CD14-positive monocyte (primary cell): Measurements from ENCODE around the gene CNGB1. TPM values are rescaled to one million over a fixed set of nuclear protein-coding genes. Genes with fewer than 3 reads are reported as not detected.

Experiments used
- DNase-seq, 3 donors: peaks; one replicate each; pipeline ENCODE4 v3.0.0-alpha.2; 2011 to 2022
- H2AFZ ChIP-seq: 2 replicates; pipeline ENCODE4 v1.6.0; 2012; ENCODE audit warnings: mild to moderate bottlenecking, low read depth, low read length, inconsistent platforms; ENCODE audit not compliant: insufficient read depth, poor library complexity, severe bottlenecking
- H3K27ac ChIP-seq, 2 donors: 1 replicate in 1 of 2; 2 replicates in 1 of 2; pipeline ENCODE4 v1.5.1; 2012 to 2013; ENCODE audit warnings: low read length in 2 of 2, control low read depth in 1 of 2, inconsistent platforms in 1 of 2, low read depth in 1 of 2, mild to moderate bottlenecking in 1 of 2
- H3K27me3 ChIP-seq, 2 donors: one replicate each; pipeline versions ENCODE4 v1.6.0 to v1.6.1; 2011 to 2013; ENCODE audit warnings: low read length in 2 of 2; ENCODE audit not compliant: control insufficient read depth in 2 of 2, insufficient read depth in 2 of 2
- H3K36me3 ChIP-seq, 2 donors: replicated peaks in 1 of 2; 1 replicate in 1 of 2; 2 replicates in 1 of 2; pipeline versions ENCODE4 v1.5.1 to v1.6.1; 2012 to 2013; ENCODE audit warnings: low read length in 2 of 2, control low read depth in 1 of 2, inconsistent platforms in 1 of 2, mild to moderate bottlenecking in 1 of 2; ENCODE audit not compliant: insufficient read depth in 2 of 2, control insufficient read depth in 1 of 2
- H3K4me1 ChIP-seq, 2 donors: 1 replicate in 1 of 2; 2 replicates in 1 of 2; pipeline versions ENCODE4 v1.5.1 to v1.6.1; 2012 to 2013; ENCODE audit warnings: low read length in 2 of 2, control low read depth in 1 of 2, inconsistent platforms in 1 of 2, mild to moderate bottlenecking in 1 of 2, moderate library complexity in 1 of 2; ENCODE audit not compliant: insufficient read depth in 2 of 2, control insufficient read depth in 1 of 2
- H3K4me2 ChIP-seq: replicated peaks from 2 replicates; pipeline ENCODE3; 2012; ENCODE audit warnings: low read length, moderate library complexity, mild to moderate bottlenecking; ENCODE audit not compliant: poor library complexity, severe bottlenecking; ENCODE audit errors: extremely low read depth
- H3K4me3 ChIP-seq, 3 experiments: fragments of 200-600 bp in 1 of 3; sonication (generic) in 1 of 3; replicated peaks in 1 of 3; 1 replicate in 2 of 3; 2 replicates in 1 of 3; pipeline ENCODE4 v1.5.1; 2011 to 2013; ENCODE audit warnings: low read length in 3 of 3, mild to moderate bottlenecking in 3 of 3, control low read depth in 2 of 3, low read depth in 2 of 3, inconsistent platforms in 1 of 3, moderate library complexity in 1 of 3
- H3K79me2 ChIP-seq: 2 replicates; pipeline ENCODE4 v1.6.0; 2012; ENCODE audit warnings: mild to moderate bottlenecking, control low read depth, inconsistent platforms, low read length, moderate library complexity; ENCODE audit not compliant: insufficient read depth
- H3K9ac ChIP-seq: 2 replicates; pipeline ENCODE4 v1.6.0; 2017; ENCODE audit warnings: low read length, mild to moderate bottlenecking; ENCODE audit not compliant: insufficient read depth, poor library complexity, severe bottlenecking
- H3K9me3 ChIP-seq, 2 donors: replicated peaks in 1 of 2; 1 replicate in 1 of 2; 2 replicates in 1 of 2; pipeline versions ENCODE4 v1.5.1 to v1.6.1; 2012 to 2013; ENCODE audit warnings: low read length in 2 of 2, control low read depth in 1 of 2; ENCODE audit not compliant: control insufficient read depth in 1 of 2, insufficient read depth in 1 of 2
- H4K20me1 ChIP-seq: 2 replicates; pipeline ENCODE4 v1.6.0; 2012; ENCODE audit warnings: mild to moderate bottlenecking, low read length, control low read depth, moderate library complexity; ENCODE audit not compliant: insufficient read depth
- H3K27ac Mint-ChIP-seq, 7 donors: one replicate each; pipeline ENCODE4 v1.8.0; 2020; ENCODE audit warnings: mild to moderate bottlenecking in 7 of 7, mixed read lengths in 7 of 7, moderate library complexity in 6 of 7, inconsistent platforms in 2 of 7
- H3K27me3 Mint-ChIP-seq, 3 donors: one replicate each; pipeline ENCODE4 v1.8.0; 2021 to 2022; ENCODE audit warnings: low read depth in 3 of 3, mild to moderate bottlenecking in 3 of 3, mixed read lengths in 3 of 3, moderate library complexity in 3 of 3, inconsistent platforms in 1 of 3
- H3K36me3 Mint-ChIP-seq, 2 donors: one replicate each; pipeline ENCODE4 v1.8.0; 2020; ENCODE audit warnings: mixed read lengths in 2 of 2, inconsistent platforms in 1 of 2, mild to moderate bottlenecking in 1 of 2
- H3K4me1 Mint-ChIP-seq: one replicate; pipeline ENCODE4 v1.8.0; 2020; ENCODE audit warnings: mild to moderate bottlenecking, mixed read lengths
- H3K4me3 Mint-ChIP-seq, 2 donors: one replicate each; pipeline ENCODE4 v1.8.0; 2020; ENCODE audit warnings: mild to moderate bottlenecking in 2 of 2, mixed read lengths in 2 of 2, moderate library complexity in 1 of 2
- H3K9me3 Mint-ChIP-seq, 7 donors: one replicate each; pipeline ENCODE4 v1.8.0; 2020 to 2022; ENCODE audit warnings: mixed read lengths in 7 of 7, mild to moderate bottlenecking in 6 of 7, moderate library complexity in 6 of 7, inconsistent platforms in 2 of 7
- CTCF ChIP-seq: fragments of 200-600 bp; IDR thresholded peaks from one replicate; pipeline ENCODE4 v1.8.0; 2022; ENCODE audit warnings: antibody characterized with exemption, mild to moderate bottlenecking
- WGBS: methylation state at CpG from one replicate; pipeline ENCODE4 v1.1.5; 2013; ENCODE audit warnings: missing lambda C conversion rate; ENCODE audit not compliant: insufficient coverage; 5-methylcytosine and 5-hydroxymethylcytosine counted together
- intact Hi-C, 2 donors: fragments of 100-400 bp; cut with micrococcal nuclease; formaldehyde crosslinking; loops; one replicate each; pipeline versions ENCODE4 v1.15.0 to v1.15.1; 2023
- polyA plus RNA-seq, 3 donors: library from polyadenylated mRNA; depleted of rRNA in 1 of 3; unstranded in 2 of 3; stranded (reverse) in 1 of 3; fragments of 300-500 nt in 2 of 3; fragments of >200 nt in 1 of 3; fragmentation: Illumina TruSeq in 2 of 3; gene quantifications; 1 replicate in 2 of 3; 2 replicates in 1 of 3; pipeline ENCODE4 v1.2.3, GENCODE V29; 2012 to 2021

CNGB1 gene
- polyA plus RNA-seq, 3 donors: not detected

DNA sequence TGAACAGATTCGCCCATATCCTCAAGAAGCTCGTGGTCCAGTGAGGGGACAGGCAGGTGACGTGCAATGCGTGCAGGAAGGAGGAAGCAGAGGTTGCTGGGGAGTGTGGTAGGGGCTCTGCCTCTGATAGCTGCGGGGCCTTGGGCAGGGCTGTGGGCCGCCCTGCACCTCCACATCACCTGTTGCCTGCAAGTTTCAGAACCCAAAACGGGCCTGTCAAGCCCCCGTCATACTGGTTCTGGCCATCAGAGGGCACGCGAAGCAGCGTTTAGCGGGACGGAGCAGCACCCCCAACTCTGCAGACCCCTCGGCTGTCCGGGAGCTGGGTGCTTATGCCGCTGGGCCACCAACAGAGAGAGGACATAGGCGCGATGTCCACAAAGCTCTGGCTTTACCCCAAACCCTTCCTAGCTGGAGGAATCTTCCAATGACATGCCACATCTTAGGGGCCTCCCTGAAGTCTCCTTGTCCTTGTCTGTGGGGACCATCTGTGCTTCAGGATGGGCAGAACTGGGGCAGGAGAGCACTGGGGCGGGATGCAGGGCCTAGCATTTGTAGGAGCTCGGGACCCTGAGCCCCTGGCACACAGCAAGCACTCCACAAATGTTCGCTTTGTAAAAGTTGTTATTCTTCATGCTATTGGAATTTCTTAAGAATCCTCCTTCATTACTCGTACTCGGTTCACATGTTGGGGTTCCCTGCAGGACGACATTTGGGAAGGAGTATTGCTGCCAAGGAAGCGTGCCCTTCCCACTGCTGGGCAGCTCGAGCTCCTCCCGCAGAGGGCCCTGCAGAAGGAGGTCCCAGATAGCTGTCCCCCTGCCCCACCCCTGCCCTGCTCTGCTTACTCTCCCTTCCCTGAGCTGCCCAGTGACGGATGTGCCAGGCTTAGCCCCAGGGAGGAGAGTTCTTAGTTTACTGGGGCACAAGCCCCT, 64.3 kb downstream of the CNGB1 start:
- peak in 1 of 3 donors; percentile 5 for DNase-seq
- WGBS: 38% methylated on average over 21 of the region's 28 CpGs
- no peak overlapping the region for H3K4me2 ChIP-seq
- H3K36me3 ChIP-seq: no peaks in the 10 kb centered on the region
- H3K79me2 ChIP-seq: no peaks in the 10 kb centered on the region
- Mint-ChIP-seq H3K36me3 (no peaks in the 10 kb centered on the region), H3K4me3 (peak overlapping the region in 1 of 2 donors; percentile 5), H3K27ac (peak overlapping the region in 2 of 7 donors; percentile 11 to 13), H3K4me1 (peaks cover 9% of the 10 kb centered on the region), H3K27me3 (peaks cover 9 to 19% (median 11%) of the 10 kb centered on the region in 3 donors), H3K9me3 (no peaks in the 10 kb centered on the region)
- no peak overlapping the region for H3K27ac ChIP-seq
- H3K27me3 ChIP-seq: peaks cover 0 to 2% of the 10 kb centered on the region in 2 donors
- no peak overlapping the region for H3K4me3 ChIP-seq
- intact Hi-C loops: no loop called here
- H3K9ac ChIP-seq: no peak overlapping the region
- no peaks in the 10 kb centered on the region for H3K4me1 ChIP-seq
- no peaks in the 10 kb centered on the region for H3K9me3 ChIP-seq
- no peaks in the 10 kb centered on the region for H4K20me1 ChIP-seq
- TF ChIP-seq CTCF: peak; percentile 47
- peak overlapping the region; percentile 52 for H2AFZ ChIP-seq

DNA sequence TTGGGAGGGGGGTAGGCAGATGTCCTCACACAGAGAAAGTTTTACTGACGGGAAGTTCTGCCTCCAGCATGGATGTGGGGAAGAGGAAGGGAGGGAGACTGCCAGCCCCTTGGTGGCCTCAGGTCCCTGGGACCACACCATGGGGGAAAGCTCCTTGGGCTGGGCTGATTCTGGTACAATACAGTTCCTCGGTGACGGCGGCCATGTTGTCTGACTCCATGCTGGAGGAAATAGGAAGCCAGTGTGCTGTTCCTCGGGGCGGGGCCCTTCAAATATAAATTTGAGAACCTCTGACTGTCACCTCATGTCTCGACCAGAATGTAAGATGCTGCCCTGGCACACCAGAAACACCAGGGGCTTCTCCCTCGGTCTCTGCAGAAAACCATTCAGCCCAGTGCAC, 66.8 kb downstream of the CNGB1 start:
- H3K4me3 Mint-ChIP-seq: peak overlapping the region in 1 of 2 donors; percentile 39
- intact Hi-C loops: no loop called here
- H2AFZ ChIP-seq: peak overlapping the region; percentile 56
- H3K79me2 ChIP-seq: no peaks in the 10 kb centered on the region
- peaks cover 13% of the 10 kb centered on the region for H3K4me1 Mint-ChIP-seq
- H3K4me3 ChIP-seq: no peak overlapping the region
- DNase-seq: no peak
- no peak for TF ChIP-seq CTCF
- 61% methylated on average over 6 of the region's 8 CpGs for WGBS
- H3K9me3 ChIP-seq: no peaks in the 10 kb centered on the region
- no peaks in the 10 kb centered on the region for H3K9me3 Mint-ChIP-seq
- no peak overlapping the region for H3K4me2 ChIP-seq
- no peaks in the 10 kb centered on the region for H3K4me1 ChIP-seq
- H3K27me3 ChIP-seq: peaks cover 0 to 2% of the 10 kb centered on the region in 2 donors
- peaks cover 7 to 24% (median 10%) of the 10 kb centered on the region in 3 donors for H3K27me3 Mint-ChIP-seq
- H3K9ac ChIP-seq: no peak overlapping the region
- peak overlapping the region in 2 of 7 donors; percentile 12 to 36 for H3K27ac Mint-ChIP-seq
- no peaks in the 10 kb centered on the region for H3K36me3 ChIP-seq
- no peak overlapping the region for H3K27ac ChIP-seq
- no peaks in the 10 kb centered on the region for H3K36me3 Mint-ChIP-seq
- no peaks in the 10 kb centered on the region for H4K20me1 ChIP-seq
